Measurements from ENCODE around the gene RABL3. TPM values are rescaled to one million over a fixed set of nuclear protein-coding genes. Genes with fewer than 3 reads are reported as not detected.
"Not testable (repeated sequence)": the region's sequence is repeated elsewhere in the genome, so short reads cannot be mapped to it uniquely, and the experiment has no call there.

The RABL3 gene
- total RNA-seq, 4 donors from 2014 or later: 9.1 to 54.6 (median 31.7) TPM

GRCh38 chr3:120640231-120640630, 102.1 kb downstream of the RABL3 start:
- no peak overlapping the region for H3K4me3 ChIP-seq
- no peak overlapping the region for H3K27ac ChIP-seq
- TF ChIP-seq CTCF (IDR thresholded peaks at IDR 0.05) (no peak), POLR2A (IDR thresholded peaks at IDR 0.05) (no peak)
- H3K36me3 ChIP-seq: no peaks in the 10 kb centered on the region
- no peaks in the 10 kb centered on the region for H3K27me3 ChIP-seq
- no peaks in the 10 kb centered on the region for H3K9me3 ChIP-seq
- DNase-seq: no peak
- intact Hi-C loops (cut with DNase I; ENCODE audit: low total_unique reads): no loop called here
- no peaks in the 10 kb centered on the region for H3K4me1 ChIP-seq

GRCh38 chr3:120638820-120639219, 103.5 kb downstream of the RABL3 start:
- H3K9me3 ChIP-seq; H3K4me1 ChIP-seq; H3K4me3 ChIP-seq; H3K36me3 ChIP-seq; intact Hi-C loops (cut with DNase I; ENCODE audit: low total_unique reads); H3K27me3 ChIP-seq; DNase-seq; H3K27ac ChIP-seq: not testable (repeated sequence)

- no peaks in the 10 kb centered on the region for H3K9me3 ChIP-seq
- H3K36me3 ChIP-seq: no peaks in the 10 kb centered on the region
- no peak overlapping the region for H3K4me3 ChIP-seq
- no peak overlapping the region for H3K27ac ChIP-seq
- H3K27me3 ChIP-seq: no peaks in the 10 kb centered on the region
- DNase-seq: no peak
- intact Hi-C loops (cut with DNase I; ENCODE audit: low total_unique reads): no loop called here
- H3K4me1 ChIP-seq: no peaks in the 10 kb centered on the region
- TF ChIP-seq POLR2A (IDR thresholded peaks at IDR 0.05) (no peak), CTCF (IDR thresholded peaks at IDR 0.05) (no peak)
Measured at GRCh38 chr3:120637851-120638559, 104.3 kb downstream of the RABL3 start.

GRCh38 chr3:120636795-120637401, 105.4 kb downstream of the RABL3 start:
- no peaks in the 10 kb centered on the region for H3K27me3 ChIP-seq
- no peak for TF ChIP-seq CTCF (IDR thresholded peaks at IDR 0.05)
- intact Hi-C loops (cut with DNase I; ENCODE audit: low total_unique reads): no loop called here
- H3K27ac ChIP-seq: no peak overlapping the region
- no peaks in the 10 kb centered on the region for H3K9me3 ChIP-seq
- H3K36me3 ChIP-seq: no peaks in the 10 kb centered on the region
- no peak for DNase-seq
- no peak overlapping the region for H3K4me3 ChIP-seq
- no peaks in the 10 kb centered on the region for H3K4me1 ChIP-seq

Small RNA genes lying within 50 kb of the gene (small RNA-seq; reads per million reads assigned to genes)
- gene MTCO1P29 (not detected), gene MTCO2P29 (not detected)

Other genes with a start within 250 kb of the RABL3 start
- 100 to 1,000 TPM in 2 of 4 donors, 10 to 100 TPM in 2; 17.8 to 203 (median 91.8) TPM for gene NDUFB4, start 146.2 kb downstream of the RABL3 start, total RNA-seq
- 1 to 10 TPM in 2 of 4 donors, under 1 TPM in 1, not detected in 1; 0.98 to 7.4 (median 6.4) TPM for gene HGD, start 60.3 kb downstream of the RABL3 start, total RNA-seq
- gene GTF2E1, start 228 bp upstream of the RABL3 start, total RNA-seq: 10 to 100 TPM; 11.0 to 38.5 (median 16.6) TPM
- 1 to 10 TPM in 2 of 4 donors, under 1 TPM in 2; under 0.01 to 2.6 (median 1.1) TPM for gene STXBP5L, start 165.7 kb upstream of the RABL3 start, total RNA-seq

Measured in uterus (tissue), 4 donors.